BLaER1 (cell line): Measurements from ENCODE around the gene MAP1LC3B.

ENCODE experiments used
- H3K27ac ChIP-seq: shearing (Covaris generic); formaldehyde crosslinking; 2 replicates; pipeline ENCODE4 v1.8.1; 2022
- H3K27me3 ChIP-seq: shearing (Covaris generic); formaldehyde crosslinking; 2 replicates; pipeline ENCODE4 v1.8.1; 2022
- H3K36me3 ChIP-seq: shearing (Covaris generic); formaldehyde crosslinking; 2 replicates; pipeline ENCODE4 v1.8.1; 2022
- H3K4me1 ChIP-seq: shearing (Covaris generic); formaldehyde crosslinking; 2 replicates; pipeline ENCODE4 v1.8.1; 2022
- H3K4me2 ChIP-seq: shearing (Covaris generic); formaldehyde crosslinking; 2 replicates; pipeline ENCODE4 v1.8.1; 2022
- H3K4me3 ChIP-seq: shearing (Covaris generic); formaldehyde crosslinking; 2 replicates; pipeline ENCODE4 v1.8.1; 2022
- H3K9ac ChIP-seq: shearing (Covaris generic); formaldehyde crosslinking; 2 replicates; pipeline ENCODE4 v1.8.1; 2022
- H3K9me3 ChIP-seq: shearing (Covaris generic); formaldehyde crosslinking; 2 replicates; pipeline ENCODE4 v1.8.1; 2022
- H4K20me1 ChIP-seq: shearing (Covaris generic); formaldehyde crosslinking; 2 replicates; pipeline ENCODE4 v1.8.1; 2022
- Cebpa-rat ChIP-seq: shearing (Covaris generic); IDR thresholded peaks from 2 replicates; pipeline ENCODE4 v1.8.1; 2022

MAP1LC3B gene

DNA sequence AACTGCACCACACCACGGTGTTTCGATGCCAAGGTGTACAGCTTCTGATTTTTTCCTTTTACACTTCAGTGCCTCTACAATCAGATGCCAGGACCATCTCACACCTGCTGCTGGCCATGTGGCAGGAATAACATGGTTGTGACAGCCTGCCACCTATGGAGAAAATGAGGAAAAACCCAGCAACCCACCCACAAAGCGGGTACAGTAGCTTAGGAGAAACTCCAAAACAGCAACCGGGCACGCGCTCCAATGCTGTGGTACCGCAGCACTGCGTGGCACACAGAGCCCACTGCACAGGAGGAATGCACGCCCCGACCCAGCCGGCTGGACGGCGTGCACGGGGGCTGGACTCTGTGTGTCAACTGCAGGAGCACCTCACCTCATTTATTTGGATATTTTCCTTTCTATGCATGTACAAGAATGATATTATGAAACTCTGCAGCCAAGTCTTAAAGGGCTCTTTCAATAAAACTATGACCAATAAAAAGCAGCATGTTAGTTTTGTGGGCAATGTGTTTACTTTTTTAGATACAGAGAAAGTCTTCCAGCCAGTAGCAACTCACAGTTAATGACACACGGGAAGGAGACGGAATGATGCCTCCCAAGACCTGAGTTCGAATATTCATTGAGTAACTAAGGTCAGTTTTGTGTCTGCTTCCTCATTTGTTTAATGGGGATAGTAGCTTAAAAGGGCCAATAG is 45.9 kb downstream of the MAP1LC3B start:
- H3K9ac ChIP-seq: no peak overlapping the region
- H3K27ac ChIP-seq: no peak overlapping the region
- no peak for TF ChIP-seq Cebpa-rat
- H4K20me1 ChIP-seq: peaks cover 63% of the 10 kb centered on the region; the same call in 1 of the 2 replicates
- H3K27me3 ChIP-seq: no peaks in the 10 kb centered on the region
- peaks cover 17% of the 10 kb centered on the region; the same call in 1 of the 2 replicates for H3K36me3 ChIP-seq
- no peaks in the 10 kb centered on the region for H3K9me3 ChIP-seq
- peaks cover 54% of the 10 kb centered on the region for H3K4me1 ChIP-seq
- no peak overlapping the region for H3K4me3 ChIP-seq
- peak overlapping the region; percentile 95 for H3K4me2 ChIP-seq

DNA sequence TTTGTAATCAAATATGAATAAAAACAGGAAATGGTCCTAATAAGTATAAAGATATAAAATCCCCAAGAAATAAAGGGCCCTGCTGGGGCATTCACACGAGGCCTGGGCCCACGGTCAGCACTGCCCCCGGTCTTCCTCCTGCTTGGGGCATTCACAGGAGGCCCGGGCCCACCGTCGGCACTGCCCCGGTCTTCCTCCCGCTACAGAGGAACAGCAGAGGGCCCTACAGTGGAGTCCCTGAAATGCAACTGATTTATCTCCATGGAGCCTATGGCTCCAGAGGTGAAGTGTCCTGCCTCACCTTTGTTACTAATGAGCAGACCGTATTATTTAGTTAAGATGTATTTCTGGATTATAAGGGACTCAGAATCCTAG is 46.5 kb downstream of the MAP1LC3B start:
- no peak for TF ChIP-seq Cebpa-rat
- H3K9ac ChIP-seq: no peak overlapping the region
- peaks cover 57% of the 10 kb centered on the region; the same call in 1 of the 2 replicates for H4K20me1 ChIP-seq
- H3K9me3 ChIP-seq: peaks cover 2% of the 10 kb centered on the region; the same call in 1 of the 2 replicates
- peaks cover 52% of the 10 kb centered on the region for H3K4me1 ChIP-seq
- peaks cover 18% of the 10 kb centered on the region for H3K36me3 ChIP-seq
- no peak overlapping the region for H3K4me2 ChIP-seq
- H3K4me3 ChIP-seq: no peak overlapping the region
- no peaks in the 10 kb centered on the region for H3K27me3 ChIP-seq
- no peak overlapping the region for H3K27ac ChIP-seq

DNA sequence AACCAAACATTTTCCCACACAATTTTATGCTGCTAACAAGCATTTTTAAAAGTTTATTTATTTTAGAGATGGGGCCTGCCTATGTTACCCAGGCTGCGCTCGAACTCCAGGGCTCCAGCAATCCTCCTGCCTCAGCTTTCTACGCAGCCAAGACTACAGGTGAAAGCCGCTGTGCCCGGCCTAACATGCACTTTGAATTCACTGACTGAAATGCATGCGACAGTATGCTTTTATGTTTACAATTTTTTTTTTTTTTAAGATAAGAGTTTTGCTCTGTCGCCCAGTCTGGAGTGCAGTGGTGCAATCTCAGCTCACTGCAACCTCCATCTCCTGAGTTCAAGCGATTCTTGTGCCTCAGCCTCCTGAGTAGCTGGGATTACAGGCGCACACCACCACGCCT is 47.8 kb downstream of the MAP1LC3B start:
- Histone ChIP-seq H3K27ac (no peak overlapping the region), H3K36me3 (peaks cover 32% of the 10 kb centered on the region), H3K4me2 (no peak overlapping the region), H3K9ac (no peak overlapping the region), H3K4me3 (no peak overlapping the region), H3K9me3 (peaks cover 15% of the 10 kb centered on the region), H3K4me1 (peaks cover 39% of the 10 kb centered on the region), H3K27me3 (no peaks in the 10 kb centered on the region), H4K20me1 (peaks cover 44% of the 10 kb centered on the region; the same call in 1 of the 2 replicates)
- TF ChIP-seq Cebpa-rat: no peak

DNA sequence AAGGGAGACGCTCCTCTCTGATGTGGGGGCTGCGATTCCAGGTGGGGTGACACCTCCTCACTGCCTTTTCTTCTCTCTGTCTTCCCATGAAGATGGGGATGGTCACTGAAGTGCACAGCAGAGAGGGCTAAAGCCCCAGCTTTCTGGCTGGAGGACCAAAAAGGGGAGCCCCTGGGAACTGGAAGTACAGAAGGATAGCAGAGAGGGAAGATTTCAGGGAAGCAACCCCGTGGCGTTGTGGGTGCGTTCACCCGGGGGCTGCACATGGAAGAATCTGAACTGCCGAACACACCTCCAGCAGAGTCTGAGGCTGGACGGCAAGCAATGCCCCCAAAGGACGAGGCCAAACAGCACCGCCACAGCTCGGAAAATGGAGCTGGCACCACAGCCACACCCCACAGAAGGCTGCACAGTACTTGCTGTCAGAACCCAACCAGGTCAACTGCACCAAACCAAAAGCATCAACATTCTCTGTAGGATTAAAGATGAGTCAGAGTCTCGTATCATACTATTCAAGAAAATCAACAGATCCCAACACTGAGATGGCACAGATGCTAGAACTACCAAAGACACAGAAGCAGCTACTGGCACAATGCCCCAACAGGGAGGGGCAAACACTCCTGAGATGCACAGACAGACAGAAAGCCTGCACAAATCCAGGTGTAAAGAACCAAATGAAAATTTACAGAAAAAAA is 49.9 kb downstream of the MAP1LC3B start:
- H3K4me2 ChIP-seq: no peak overlapping the region
- H3K9ac ChIP-seq: no peak overlapping the region
- TF ChIP-seq Cebpa-rat: no peak
- peaks cover 17% of the 10 kb centered on the region for H3K9me3 ChIP-seq
- H3K27me3 ChIP-seq: no peaks in the 10 kb centered on the region
- peaks cover 26% of the 10 kb centered on the region; the same call in 1 of the 2 replicates for H4K20me1 ChIP-seq
- H3K36me3 ChIP-seq: peaks cover 53% of the 10 kb centered on the region
- H3K4me1 ChIP-seq: peaks cover 18% of the 10 kb centered on the region
- H3K27ac ChIP-seq: no peak overlapping the region
- H3K4me3 ChIP-seq: no peak overlapping the region

DNA sequence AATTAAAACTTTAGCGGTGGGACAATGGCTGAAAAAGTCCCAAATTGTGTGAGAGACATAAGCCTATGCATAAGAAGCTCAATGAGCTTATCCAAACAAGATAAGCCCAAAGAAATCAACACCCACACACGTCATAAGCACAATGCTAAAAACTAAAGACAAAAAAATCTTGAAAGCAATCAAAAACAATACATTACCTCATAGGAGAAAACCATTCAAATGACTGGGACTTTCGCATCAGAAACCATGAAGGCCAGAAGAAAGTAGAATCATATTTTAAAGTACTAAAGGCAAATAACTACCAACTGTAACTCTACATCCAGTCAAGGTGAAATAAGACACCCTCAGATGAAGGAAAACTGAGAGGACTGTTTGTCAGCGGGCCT is 50.4 kb downstream of the MAP1LC3B start:
- no peak overlapping the region for H3K27ac ChIP-seq
- H3K36me3 ChIP-seq: peaks cover 58% of the 10 kb centered on the region
- TF ChIP-seq Cebpa-rat: no peak
- no peak overlapping the region for H3K4me3 ChIP-seq
- no peak overlapping the region for H3K4me2 ChIP-seq
- peaks cover 12% of the 10 kb centered on the region for H3K4me1 ChIP-seq
- H3K27me3 ChIP-seq: no peaks in the 10 kb centered on the region
- H3K9ac ChIP-seq: no peak overlapping the region
- H4K20me1 ChIP-seq: peaks cover 22% of the 10 kb centered on the region; the same call in 1 of the 2 replicates
- peaks cover 17% of the 10 kb centered on the region for H3K9me3 ChIP-seq

DNA sequence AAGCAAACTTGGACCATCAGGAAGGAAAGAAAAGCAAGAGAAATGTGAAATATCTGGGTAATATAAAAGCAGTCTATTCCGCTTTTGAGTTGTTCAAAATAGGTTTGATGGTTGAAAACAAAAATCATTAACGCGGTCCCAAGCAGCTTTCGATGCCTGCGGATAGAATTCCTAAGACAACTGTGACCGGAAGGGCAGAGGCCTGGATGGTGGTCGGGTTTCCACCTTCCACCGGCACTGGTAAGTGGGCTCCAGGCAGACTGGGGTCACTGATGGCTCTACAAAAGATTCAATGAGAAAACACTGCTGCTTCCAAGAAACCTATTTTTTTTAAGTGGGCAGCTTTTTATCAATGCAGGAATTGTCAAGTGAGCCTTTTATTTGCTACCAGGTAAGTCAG is 50.9 kb downstream of the MAP1LC3B start:
- Histone ChIP-seq H4K20me1 (peaks cover 18% of the 10 kb centered on the region; the same call in 1 of the 2 replicates), H3K27me3 (no peaks in the 10 kb centered on the region), H3K27ac (no peak overlapping the region), H3K9ac (no peak overlapping the region), H3K4me2 (no peak overlapping the region), H3K9me3 (peaks cover 17% of the 10 kb centered on the region), H3K36me3 (peaks cover 63% of the 10 kb centered on the region), H3K4me1 (peaks cover 8% of the 10 kb centered on the region), H3K4me3 (no peak overlapping the region)
- no peak for TF ChIP-seq Cebpa-rat

DNA sequence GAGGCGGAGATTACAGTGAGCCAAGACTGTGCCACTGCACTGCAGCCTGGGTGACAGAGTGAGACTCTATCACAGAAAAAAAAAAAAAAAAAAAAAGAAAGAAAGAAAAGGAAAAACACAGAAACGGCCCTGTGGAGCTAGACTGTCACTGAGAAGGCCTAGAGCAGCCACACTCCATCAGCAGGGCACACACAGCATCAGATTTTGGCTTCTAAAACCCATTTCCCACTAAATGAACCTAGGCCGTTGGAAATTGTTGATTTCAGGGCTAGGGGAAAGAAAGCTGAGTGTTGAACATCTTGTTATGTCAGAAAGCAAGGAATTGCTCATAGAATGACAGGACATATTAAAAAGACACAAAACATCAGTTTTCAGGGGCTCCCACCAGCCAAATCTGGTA is 51.8 kb downstream of the MAP1LC3B start:
- peaks cover 17% of the 10 kb centered on the region for H3K9me3 ChIP-seq
- H3K36me3 ChIP-seq: peaks cover 72% of the 10 kb centered on the region
- no peak for TF ChIP-seq Cebpa-rat
- H4K20me1 ChIP-seq: peaks cover 13% of the 10 kb centered on the region; the same call in 1 of the 2 replicates
- H3K4me2 ChIP-seq: no peak overlapping the region
- H3K27ac ChIP-seq: no peak overlapping the region
- H3K27me3 ChIP-seq: no peaks in the 10 kb centered on the region
- no peaks in the 10 kb centered on the region for H3K4me1 ChIP-seq
- H3K9ac ChIP-seq: no peak overlapping the region
- no peak overlapping the region for H3K4me3 ChIP-seq

DNA sequence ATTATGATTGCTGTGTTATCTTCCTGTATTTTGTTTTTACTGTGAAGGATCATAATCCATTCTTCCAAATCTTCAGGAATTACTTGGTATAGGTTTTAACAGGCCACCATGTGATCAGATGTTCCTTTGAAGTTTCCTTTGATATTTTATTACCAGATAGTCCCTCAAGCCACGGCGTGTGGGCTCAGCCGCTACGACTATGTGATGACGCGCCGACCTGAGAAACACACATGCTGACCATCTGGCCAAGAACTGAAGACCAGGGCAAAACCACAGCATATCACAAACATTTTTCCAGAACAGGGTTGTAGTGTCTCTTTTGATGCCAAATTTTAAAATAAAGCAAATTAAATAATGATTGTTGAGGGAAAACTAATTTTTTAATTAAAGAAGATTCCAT is 53.4 kb downstream of the MAP1LC3B start:
- H3K27me3 ChIP-seq: no peaks in the 10 kb centered on the region
- H3K4me1 ChIP-seq: no peaks in the 10 kb centered on the region
- H3K9ac ChIP-seq: no peak overlapping the region
- no peak for TF ChIP-seq Cebpa-rat
- H3K4me2 ChIP-seq: no peak overlapping the region
- H3K9me3 ChIP-seq: peaks cover 17% of the 10 kb centered on the region
- H3K36me3 ChIP-seq: peaks cover 85% of the 10 kb centered on the region
- peaks cover 8% of the 10 kb centered on the region; the same call in 1 of the 2 replicates for H4K20me1 ChIP-seq
- no peak overlapping the region for H3K4me3 ChIP-seq
- H3K27ac ChIP-seq: no peak overlapping the region

DNA sequence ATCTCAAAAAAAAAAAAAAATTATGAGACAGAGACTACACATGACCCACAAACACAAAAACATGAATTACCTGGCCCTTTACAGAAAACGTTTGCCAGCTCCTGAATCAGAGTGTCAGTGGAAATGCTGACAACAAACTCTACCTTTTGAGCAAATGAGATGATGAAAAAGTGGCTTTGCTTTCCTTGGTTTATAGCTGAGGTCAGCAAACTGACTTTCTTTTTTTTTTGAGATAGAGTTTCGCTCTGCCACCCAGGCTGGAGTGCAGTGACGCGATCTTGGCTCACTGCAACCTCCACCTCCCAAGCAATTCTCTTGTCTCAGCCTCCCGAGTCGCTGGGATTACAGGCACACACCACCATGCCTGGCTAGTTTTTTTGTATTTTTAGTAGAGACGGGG is 54.3 kb downstream of the MAP1LC3B start:
- no peaks in the 10 kb centered on the region for H3K4me1 ChIP-seq
- peaks cover 17% of the 10 kb centered on the region for H3K9me3 ChIP-seq
- H3K4me2 ChIP-seq: no peak overlapping the region
- H3K27me3 ChIP-seq: no peaks in the 10 kb centered on the region
- H3K36me3 ChIP-seq: peaks cover 95% of the 10 kb centered on the region
- no peak for TF ChIP-seq Cebpa-rat
- no peak overlapping the region for H3K27ac ChIP-seq
- H3K4me3 ChIP-seq: no peak overlapping the region
- H3K9ac ChIP-seq: no peak overlapping the region
- H4K20me1 ChIP-seq: peaks cover 8% of the 10 kb centered on the region; the same call in 1 of the 2 replicates

DNA sequence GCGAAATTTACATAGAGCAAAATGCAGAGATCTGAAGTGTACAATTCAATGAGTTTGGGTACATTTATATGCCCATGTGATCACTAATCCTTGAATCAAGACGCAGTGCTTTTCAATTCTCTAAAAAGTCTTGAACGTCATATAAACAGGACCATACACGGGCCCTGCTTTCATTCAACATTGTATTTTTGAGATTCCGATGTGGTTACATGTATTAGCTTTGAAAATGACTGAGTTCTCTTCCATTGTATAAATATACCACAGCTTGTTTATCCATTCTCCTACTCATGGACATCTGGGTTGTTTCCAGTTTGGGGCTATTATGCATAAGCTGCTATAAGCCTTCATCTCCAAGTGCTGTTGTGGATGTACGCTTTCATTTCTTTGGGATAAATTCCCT is 55.2 kb downstream of the MAP1LC3B start:
- H3K36me3 ChIP-seq: peaks cover 95% of the 10 kb centered on the region
- TF ChIP-seq Cebpa-rat: no peak

More for the DNA sequence above, 55.2 kb downstream of the MAP1LC3B start:
- Histone ChIP-seq H3K9ac (no peak overlapping the region), H3K27me3 (no peaks in the 10 kb centered on the region), H3K4me3 (no peak overlapping the region), H3K4me1 (no peaks in the 10 kb centered on the region), H3K9me3 (peaks cover 17% of the 10 kb centered on the region), H4K20me1 (peaks cover 13% of the 10 kb centered on the region; the same call in 1 of the 2 replicates), H3K27ac (no peak overlapping the region), H3K4me2 (no peak overlapping the region)
